Measurements from ENCODE around the gene KIF19. TPM values are rescaled to one million over a fixed set of nuclear protein-coding genes. Genes with fewer than 3 reads are reported as not detected.
"Not testable (repeated sequence)": the region's sequence is repeated elsewhere in the genome, so short reads cannot be mapped to it uniquely, and the experiment has no call there.

KIF19 gene
- total RNA-seq, 1 donor from 2014 or later: 0.13 TPM

- no peaks in the 10 kb centered on the region for H3K36me3 Mint-ChIP-seq (ENCODE audit: low read depth)
- no peak overlapping the region for H3K27ac Mint-ChIP-seq
- H3K9me3 Mint-ChIP-seq: no peaks in the 10 kb centered on the region
These were observed 64.9 kb downstream of the KIF19 start for GRCh38 chr17:74390680-74391653.

GRCh38 chr17:74391771-74392170 lies 65.7 kb downstream of the KIF19 start:
- Mint-ChIP-seq H3K27me3 (ENCODE audit: insufficient read depth) (peaks cover 7% of the 10 kb centered on the region), H3K9me3 (no peaks in the 10 kb centered on the region), H3K4me3 (no peak overlapping the region), H3K4me1 (ENCODE audit: low read depth) (no peaks in the 10 kb centered on the region), H3K27ac (no peak overlapping the region), H3K36me3 (ENCODE audit: low read depth) (no peaks in the 10 kb centered on the region)
- intact Hi-C loops (cut with micrococcal nuclease): no loop called here
- DNase-seq (ENCODE audit: low spot score): no peak

More at GRCh38 chr17:74390680-74391653, 64.9 kb downstream of the KIF19 start:
- intact Hi-C loops (cut with micrococcal nuclease): no loop called here
- H3K4me3 Mint-ChIP-seq: no peak overlapping the region
- no peak for DNase-seq (ENCODE audit: low spot score)
- H3K4me1 Mint-ChIP-seq (ENCODE audit: low read depth): no peaks in the 10 kb centered on the region
- H3K27me3 Mint-ChIP-seq (ENCODE audit: insufficient read depth): peaks cover 9% of the 10 kb centered on the region

GRCh38 chr17:74392848-74393247 lies 66.8 kb downstream of the KIF19 start:
- intact Hi-C loops (cut with micrococcal nuclease): loop anchor here (1.0 kb wide), 1 partner anchor 23 kb away; no protein-coding TSS in a partner anchor
- H3K36me3 Mint-ChIP-seq (ENCODE audit: low read depth): no peaks in the 10 kb centered on the region
- H3K4me3 Mint-ChIP-seq: no peak overlapping the region
- H3K4me1 Mint-ChIP-seq (ENCODE audit: low read depth): no peaks in the 10 kb centered on the region
- no peak overlapping the region for H3K27ac Mint-ChIP-seq
- peaks cover 9% of the 10 kb centered on the region for H3K27me3 Mint-ChIP-seq (ENCODE audit: insufficient read depth)
- no peak for DNase-seq (ENCODE audit: low spot score)
- H3K9me3 Mint-ChIP-seq: no peaks in the 10 kb centered on the region

GRCh38 chr17:74393346-74393942 lies 67.4 kb downstream of the KIF19 start:
- Mint-ChIP-seq H3K9me3 (no peaks in the 10 kb centered on the region), H3K36me3 (ENCODE audit: low read depth) (no peaks in the 10 kb centered on the region), H3K27me3 (ENCODE audit: insufficient read depth) (peaks cover 9% of the 10 kb centered on the region), H3K4me1 (ENCODE audit: low read depth) (no peaks in the 10 kb centered on the region), H3K4me3 (no peak overlapping the region), H3K27ac (no peak overlapping the region)
- DNase-seq (ENCODE audit: low spot score): no peak
- intact Hi-C loops (cut with micrococcal nuclease): loop anchor here (1.0 kb wide), 1 partner anchor 23 kb away; no protein-coding TSS in a partner anchor

GRCh38 chr17:74394275-74394950 lies 68.4 kb downstream of the KIF19 start:
- Mint-ChIP-seq H3K27ac (no peak overlapping the region), H3K27me3 (ENCODE audit: insufficient read depth) (peaks cover 9% of the 10 kb centered on the region), H3K36me3 (ENCODE audit: low read depth) (no peaks in the 10 kb centered on the region), H3K9me3 (no peaks in the 10 kb centered on the region), H3K4me1 (ENCODE audit: low read depth) (no peaks in the 10 kb centered on the region), H3K4me3 (no peak overlapping the region)
- no peak for DNase-seq (ENCODE audit: low spot score)
- intact Hi-C loops (cut with micrococcal nuclease): no loop called here

- no peak for DNase-seq (ENCODE audit: low spot score)
- Mint-ChIP-seq H3K9me3 (no peaks in the 10 kb centered on the region), H3K4me1 (ENCODE audit: low read depth) (no peaks in the 10 kb centered on the region), H3K27me3 (ENCODE audit: insufficient read depth) (peaks cover 9% of the 10 kb centered on the region), H3K36me3 (ENCODE audit: low read depth) (no peaks in the 10 kb centered on the region), H3K27ac (no peak overlapping the region), H3K4me3 (no peak overlapping the region)
- intact Hi-C loops (cut with micrococcal nuclease): no loop called here
These were observed 69.0 kb downstream of the KIF19 start for GRCh38 chr17:74394977-74395376.

GRCh38 chr17:74396567-74396966 lies 70.5 kb downstream of the KIF19 start:
- H3K36me3 Mint-ChIP-seq (ENCODE audit: low read depth): no peaks in the 10 kb centered on the region
- no peak overlapping the region for H3K27ac Mint-ChIP-seq
- H3K4me1 Mint-ChIP-seq (ENCODE audit: low read depth): no peaks in the 10 kb centered on the region
- no peak for DNase-seq (ENCODE audit: low spot score)
- intact Hi-C loops (cut with micrococcal nuclease): no loop called here
- no peak overlapping the region for H3K4me3 Mint-ChIP-seq
- no peaks in the 10 kb centered on the region for H3K9me3 Mint-ChIP-seq
- peaks cover 8% of the 10 kb centered on the region for H3K27me3 Mint-ChIP-seq (ENCODE audit: insufficient read depth)

GRCh38 chr17:74402048-74402447 lies 76.0 kb downstream of the KIF19 start:
- Mint-ChIP-seq H3K4me1 (ENCODE audit: low read depth) (peaks cover 5% of the 10 kb centered on the region), H3K9me3 (no peaks in the 10 kb centered on the region), H3K27ac (no peak overlapping the region), H3K36me3 (ENCODE audit: low read depth) (no peaks in the 10 kb centered on the region), H3K4me3 (no peak overlapping the region), H3K27me3 (ENCODE audit: insufficient read depth) (peaks cover 8% of the 10 kb centered on the region)
- DNase-seq (ENCODE audit: low spot score): no peak
- intact Hi-C loops (cut with micrococcal nuclease): no loop called here

GRCh38 chr17:74403512-74404137 lies 77.6 kb downstream of the KIF19 start:
- Mint-ChIP-seq H3K9me3 (no peaks in the 10 kb centered on the region), H3K36me3 (ENCODE audit: low read depth) (no peaks in the 10 kb centered on the region), H3K27ac (no peak overlapping the region), H3K4me3 (no peak overlapping the region), H3K4me1 (ENCODE audit: low read depth) (peaks cover 5% of the 10 kb centered on the region), H3K27me3 (ENCODE audit: insufficient read depth) (peaks cover 5% of the 10 kb centered on the region)
- intact Hi-C loops (cut with micrococcal nuclease): no loop called here
- DNase-seq (ENCODE audit: low spot score): no peak

GRCh38 chr17:74404218-74404617 lies 78.2 kb downstream of the KIF19 start:
- Mint-ChIP-seq H3K4me1 (ENCODE audit: low read depth) (peaks cover 5% of the 10 kb centered on the region), H3K9me3 (no peaks in the 10 kb centered on the region), H3K36me3 (ENCODE audit: low read depth) (no peaks in the 10 kb centered on the region), H3K27me3 (ENCODE audit: insufficient read depth) (peaks cover 5% of the 10 kb centered on the region), H3K27ac (no peak overlapping the region), H3K4me3 (no peak overlapping the region)
- intact Hi-C loops (cut with micrococcal nuclease): no loop called here
- no peak for DNase-seq (ENCODE audit: low spot score)

- no peak for DNase-seq (ENCODE audit: low spot score)
- Mint-ChIP-seq H3K27ac (no peak overlapping the region), H3K36me3 (ENCODE audit: low read depth) (no peaks in the 10 kb centered on the region), H3K9me3 (no peaks in the 10 kb centered on the region), H3K4me3 (no peak overlapping the region), H3K27me3 (ENCODE audit: insufficient read depth) (peaks cover 5% of the 10 kb centered on the region), H3K4me1 (ENCODE audit: low read depth) (peaks cover 5% of the 10 kb centered on the region)
- intact Hi-C loops (cut with micrococcal nuclease): no loop called here
These were observed 78.8 kb downstream of the KIF19 start for GRCh38 chr17:74404789-74405188.

- DNase-seq (ENCODE audit: low spot score); H3K4me3 Mint-ChIP-seq; intact Hi-C loops (cut with micrococcal nuclease); H3K36me3 Mint-ChIP-seq (ENCODE audit: low read depth); H3K9me3 Mint-ChIP-seq; H3K27me3 Mint-ChIP-seq (ENCODE audit: insufficient read depth); H3K4me1 Mint-ChIP-seq (ENCODE audit: low read depth); H3K27ac Mint-ChIP-seq: not testable (repeated sequence)
These were observed 79.3 kb downstream of the KIF19 start for GRCh38 chr17:74405311-74405710.
